AG04450 (cell line): ENCODE results near the gene RAB11FIP3. TPM values are rescaled to one million over a fixed set of nuclear protein-coding genes. Genes with fewer than 3 reads are reported as not detected.
A peak's percentile ranks its signal among the peaks of the same experiment; 100 is the strongest.

ENCODE experiments used
- CTCF ChIA-PET: fragments of 300-600, 350-600 bp; formaldehyde crosslinking; extraction: SDS; loops from one replicate; lab custom pipeline; 2022; ENCODE audit warnings: antibody characterized with exemption, inconsistent platforms; lab: Charles Lee
- POLR2A ChIA-PET: fragments of 350-600 bp; formaldehyde crosslinking; extraction: SDS; loops from one replicate; lab custom pipeline; 2021; ENCODE audit warnings: antibody characterized with exemption, inconsistent platforms; lab: Yijun Ruan, JAX
- DNase-seq: peaks from one replicate; pipeline ENCODE4 v3.0.0-alpha.2; 2011; ENCODE audit warnings: low read depth, low spot score
- H3K27ac ChIP-seq: one replicate; pipeline ENCODE4 v1.5.1; 2012; ENCODE audit warnings: low read depth, low read length, control low read depth
- H3K27me3 ChIP-seq: one replicate; pipeline ENCODE4 v1.6.0; 2012; ENCODE audit warnings: low read length; ENCODE audit not compliant: control insufficient read depth, insufficient read depth
- H3K4me3 ChIP-seq: 2 replicates; pipeline ENCODE4 v1.5.1; 2011; ENCODE audit warnings: mild to moderate bottlenecking, low read depth, low read length, control low read depth
- H3K9me3 ChIP-seq: 2 replicates; pipeline ENCODE4 v1.5.1; 2012; ENCODE audit warnings: low read length; ENCODE audit not compliant: control insufficient read depth, insufficient read depth
- CTCF ChIP-seq: IDR thresholded peaks from 2 replicates; pipeline ENCODE4 v1.5.1; 2011; ENCODE audit warnings: low read depth, low read length, control low read depth, inconsistent platforms
- polyA plus RNA-seq: library from polyadenylated mRNA; depleted of rRNA; stranded (reverse); fragments of >200 nt; gene quantifications from 2 replicates; pipeline ENCODE4 v1.2.3, GENCODE V29; 2011

The RAB11FIP3 gene
- polyA plus RNA-seq, 1 experiment = 6.9 TPM

GRCh38 chr16:526181-527014 lies 100.9 kb downstream of the RAB11FIP3 start:
- no peak for DNase-seq
- ChIA-PET POLR2A (interaction anchor here (0.5 to 1.3 kb wide), 5 partner anchors 9 to 110 kb away, joined by 3 to 4 read pairs (median 4); partner anchors contain the start of gene METTL26), CTCF (no interaction called here)
- H3K27ac ChIP-seq = peak overlapping the region; percentile 73
- TF ChIP-seq CTCF = no peak
- H3K4me3 ChIP-seq = peak overlapping the region; percentile 76
- no peaks in the 10 kb centered on the region; the same call in 1 of the 2 replicates for H3K9me3 ChIP-seq
- H3K27me3 ChIP-seq = no peaks in the 10 kb centered on the region

- H3K9me3 ChIP-seq = no peaks in the 10 kb centered on the region; the same call in 1 of the 2 replicates
- TF ChIP-seq CTCF = 0 out of 2 replicates have a peak, but pooled peaks have one; percentile 2
- peak; percentile 56 for DNase-seq
- CTCF ChIA-PET = no interaction called here
- H3K27ac ChIP-seq = peak within 1 kb of the TSS; percentile 73
- peak within 1 kb of the TSS; percentile 78 for H3K4me3 ChIP-seq
- H3K27me3 ChIP-seq = no peaks in the 10 kb centered on the region
- POLR2A ChIA-PET = interaction anchor here (0.5 to 1.3 kb wide), 5 partner anchors 9 to 182 kb away, joined by 3 to 4 read pairs (median 3); partner anchors contain the start of gene METTL26
Measured at GRCh38 chr16:527015-527903, 101.8 kb downstream of the RAB11FIP3 start, which contains the start of gene CAPN15. Gene CAPN15 (plus strand): TSS chr16:527712. CDS start chr16:546839, 19,127 bp downstream.

GRCh38 chr16:528111-529011 lies 102.9 kb downstream of the RAB11FIP3 start:
- CTCF ChIA-PET = interaction anchor here (0.5 kb wide), 1 partner anchor 26 kb away, joined by 3 read pairs; no protein-coding TSS in a partner anchor
- DNase-seq = no peak

More at GRCh38 chr16:528111-529011, 102.9 kb downstream of the RAB11FIP3 start:
- Histone ChIP-seq H3K9me3 (no peaks in the 10 kb centered on the region; the same call in 1 of the 2 replicates), H3K27me3 (no peaks in the 10 kb centered on the region), H3K4me3 (peak overlapping the region; percentile 78), H3K27ac (peak overlapping the region; percentile 57)
- TF ChIP-seq CTCF = no peak
- POLR2A ChIA-PET = interaction anchor here (1.9 kb wide), 1 partner anchor 12 kb away, joined by 7 read pairs; no protein-coding TSS in a partner anchor
